HepG2 (cell line): Measurements from ENCODE around the gene SLC25A36. TPM values are rescaled to one million over a fixed set of nuclear protein-coding genes. Genes with fewer than 3 reads are reported as not detected.

Experiments used
- BCL6 ChIP-seq: IDR thresholded peaks from 2 replicates; pipeline ENCODE4 v1.6.1; 2016; ENCODE audit warnings: missing genetic modification reagents, missing compliant biosample characterization
- CEBPB ChIP-seq: IDR thresholded peaks from 2 replicates; pipeline ENCODE4 v1.6.1; 2011; ENCODE audit warnings: low read depth, low read length, improper control_type of control experiment, borderline replicate concordance
- FOSL2 ChIP-seq: sonication (generic); formaldehyde crosslinking; IDR thresholded peaks from 2 replicates; pipeline ENCODE4 v1.4.0; 2020; ENCODE audit warnings: missing genetic modification reagents
- HOXA5 ChIP-seq: sonication (generic); formaldehyde crosslinking; IDR thresholded peaks from 2 replicates; pipeline ENCODE4 v1.4.0; 2020; ENCODE audit warnings: missing genetic modification reagents
- NFYC ChIP-seq: IDR thresholded peaks from 2 replicates; pipeline ENCODE4 v1.6.1; 2016; ENCODE audit warnings: missing genetic modification reagents, missing compliant biosample characterization
- PHF20 ChIP-seq: sonication (generic); formaldehyde crosslinking; IDR thresholded peaks from 2 replicates; pipeline ENCODE4 v1.5.0; 2020; ENCODE audit warnings: mild to moderate bottlenecking, missing genetic modification reagents
- RFXANK ChIP-seq: IDR thresholded peaks from 2 replicates; pipeline ENCODE4 v1.6.1; 2016
- TBX2 ChIP-seq: sonication (generic); formaldehyde crosslinking; IDR thresholded peaks from 2 replicates; pipeline ENCODE4 v1.5.0; 2020; ENCODE audit warnings: missing genetic modification reagents, mild to moderate bottlenecking, borderline replicate concordance
- TGIF2 ChIP-seq: IDR thresholded peaks from 2 replicates; pipeline ENCODE4 v1.6.1; 2016; ENCODE audit warnings: control low read depth, missing compliant biosample characterization
- THYN1 ChIP-seq: sonication (generic); formaldehyde crosslinking; IDR thresholded peaks from 2 replicates; pipeline ENCODE4 v1.8.1; 2023; ENCODE audit warnings: low read depth, mild to moderate bottlenecking, moderate library complexity, missing genetic modification reagents, borderline replicate concordance
- TOE1 ChIP-seq: sonication (generic); formaldehyde crosslinking; IDR thresholded peaks from 2 replicates; pipeline ENCODE4 v1.4.0; 2020; ENCODE audit warnings: mild to moderate bottlenecking, missing genetic modification reagents
- WIZ ChIP-seq: sonication (generic); formaldehyde crosslinking; IDR thresholded peaks from 2 replicates; pipeline ENCODE4 v1.5.1; 2020; ENCODE audit warnings: mild to moderate bottlenecking, missing genetic modification reagents
- ZNF251 ChIP-seq: sonication (generic); formaldehyde crosslinking; IDR thresholded peaks from 2 replicates; pipeline ENCODE4 v1.9.0; 2021; ENCODE audit warnings: mild to moderate bottlenecking, missing genetic modification reagents
- ZNF484 ChIP-seq: sonication (generic); formaldehyde crosslinking; IDR thresholded peaks from 2 replicates; pipeline ENCODE4 v1.5.1; 2020; ENCODE audit warnings: mild to moderate bottlenecking, low read depth, missing genetic modification reagents, borderline replicate concordance
- ZNF878 ChIP-seq: sonication (generic); formaldehyde crosslinking; IDR thresholded peaks from 2 replicates; pipeline ENCODE4 v1.8.1; 2023; ENCODE audit warnings: mild to moderate bottlenecking, missing genetic modification reagents, moderate library complexity
- polyA plus RNA-seq, 8 experiments: library from polyadenylated mRNA; depleted of rRNA in 3 of 8; stranded (reverse) in 7 of 8; unstranded in 1 of 8; fragments of >200 nt; fragmentation: Illumina TruSeq in 4 of 8; extraction: Trizol in 4 of 8; gene quantifications; 2 replicates each; pipeline versions ENCODE4 v1.2.1 to v1.2.3, GENCODE V29; 2011 to 2016; ENCODE audit warnings: low read depth in 4 of 8, missing spikeins in 1 of 8, mixed read lengths in 1 of 8; ENCODE audit not compliant: insufficient read depth in 1 of 8
- total RNA-seq, 5 experiments: library from RNA; depleted of rRNA; stranded (reverse); fragments of >200 nt; fragmentation: Illumina TruSeq; extraction: Trizol; gene quantifications; 2 replicates each; pipeline ENCODE4 v1.2.3, GENCODE V29; 2016; ENCODE audit warnings: low read depth in 1 of 5
- TF ChIP-seq, protein P1 (sequence below): sonication (generic); formaldehyde crosslinking; IDR thresholded peaks from 2 replicates; pipeline ENCODE4 v1.5.1; 2020; ENCODE audit warnings: missing genetic modification reagents, mild to moderate bottlenecking, borderline replicate concordance
- TF ChIP-seq, protein P2 (sequence below): fragments of 450-650 bp; IDR thresholded peaks from 2 replicates; pipeline ENCODE4 v1.6.1; 2017
- TF ChIP-seq, protein P3 (sequence below): IDR thresholded peaks from 2 replicates; pipeline ENCODE4 v1.6.1; 2016; ENCODE audit warnings: mild to moderate bottlenecking, missing biosample characterization, missing genetic modification reagents
- TF ChIP-seq, protein P4 (sequence below): IDR thresholded peaks from 2 replicates; pipeline ENCODE4 v1.6.1; 2018; ENCODE audit warnings: missing genetic modification reagents, mild to moderate bottlenecking, missing compliant biosample characterization
- TF ChIP-seq, protein P5 (sequence below): sonication (generic); formaldehyde crosslinking; IDR thresholded peaks from 2 replicates; pipeline ENCODE4 v1.5.0; 2020; ENCODE audit warnings: missing genetic modification reagents
- TF ChIP-seq, protein P6 (sequence below): sonication (generic); formaldehyde crosslinking; IDR thresholded peaks from 2 replicates; pipeline ENCODE4 v1.8.0; 2022; ENCODE audit warnings: missing genetic modification reagents, mild to moderate bottlenecking, borderline replicate concordance
- TF ChIP-seq, protein P7 (sequence below): IDR thresholded peaks from 2 replicates; pipeline ENCODE4 v1.6.1; 2016; ENCODE audit warnings: missing compliant biosample characterization, missing genetic modification reagents, borderline replicate concordance

Gene SLC25A36
- total and polyA plus RNA-seq, 2 of the 13 experiments (the other 11 are each of a cell fraction or from before 2014, with no cell fraction given), result 30.6 to 85.6 TPM

DNA sequence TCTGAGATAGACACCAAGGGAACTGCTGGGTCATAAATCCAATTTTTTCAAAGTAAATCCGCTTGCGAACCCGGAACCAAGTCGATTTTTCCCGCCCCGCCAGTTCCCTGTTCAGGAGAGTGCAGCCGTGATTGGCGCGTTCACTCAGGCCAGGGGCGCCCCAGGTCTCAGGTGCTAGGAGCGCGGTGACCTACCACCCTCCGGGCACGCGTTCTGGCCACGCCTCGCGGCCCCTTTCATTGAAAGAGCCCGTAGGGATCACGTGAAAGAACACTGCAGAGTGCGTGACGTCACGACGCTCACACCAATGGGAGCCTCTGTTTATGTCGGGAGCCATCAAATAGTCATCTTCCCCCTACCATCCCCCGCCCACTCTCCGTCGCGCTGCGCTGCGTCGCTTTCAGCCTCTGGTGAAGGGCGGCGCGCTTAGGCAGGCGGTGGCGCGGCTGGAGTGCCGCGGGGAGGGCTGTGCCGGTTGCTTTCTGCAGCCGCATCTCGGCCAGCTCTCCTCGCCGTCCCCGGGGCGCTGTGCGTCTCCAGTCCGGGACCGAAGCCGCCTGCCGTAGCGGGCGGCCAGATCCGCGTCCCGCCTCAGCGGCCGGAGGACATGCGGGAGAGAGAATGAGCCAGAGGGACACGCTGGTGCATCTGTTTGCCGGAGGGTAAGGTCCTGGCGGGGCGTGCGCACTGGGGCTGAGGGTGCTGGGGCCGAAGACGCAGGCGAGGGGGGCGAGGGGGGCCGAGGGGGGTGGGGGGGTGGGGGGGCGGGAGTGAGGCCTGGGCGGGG, at the start of gene SLC25A36 (continued):
- TF ChIP-seq TBX2 (CRISPR knock-in tag), result peak; percentile 98
- no peak for TF ChIP-seq ZNF484
- TF ChIP-seq, protein P1, sequence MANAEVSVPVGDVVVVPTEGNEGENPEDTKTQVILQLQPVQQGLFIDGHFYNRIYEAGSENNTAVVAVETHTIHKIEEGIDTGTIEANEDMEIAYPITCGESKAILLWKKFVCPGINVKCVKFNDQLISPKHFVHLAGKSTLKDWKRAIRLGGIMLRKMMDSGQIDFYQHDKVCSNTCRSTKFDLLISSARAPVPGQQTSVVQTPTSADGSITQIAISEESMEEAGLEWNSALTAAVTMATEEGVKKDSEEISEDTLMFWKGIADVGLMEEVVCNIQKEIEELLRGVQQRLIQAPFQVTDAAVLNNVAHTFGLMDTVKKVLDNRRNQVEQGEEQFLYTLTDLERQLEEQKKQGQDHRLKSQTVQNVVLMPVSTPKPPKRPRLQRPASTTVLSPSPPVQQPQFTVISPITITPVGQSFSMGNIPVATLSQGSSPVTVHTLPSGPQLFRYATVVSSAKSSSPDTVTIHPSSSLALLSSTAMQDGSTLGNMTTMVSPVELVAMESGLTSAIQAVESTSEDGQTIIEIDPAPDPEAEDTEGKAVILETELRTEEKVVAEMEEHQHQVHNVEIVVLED (CRISPR knock-in tag), result peak; percentile 93
- TF ChIP-seq RFXANK (CRISPR knock-in tag), result peak; percentile 96
- TF ChIP-seq TGIF2 (CRISPR knock-in tag), result peak; percentile 74; the same call in 1 of the 2 replicates
- no peak for TF ChIP-seq WIZ (CRISPR knock-in tag)
- TF ChIP-seq, protein P2, sequence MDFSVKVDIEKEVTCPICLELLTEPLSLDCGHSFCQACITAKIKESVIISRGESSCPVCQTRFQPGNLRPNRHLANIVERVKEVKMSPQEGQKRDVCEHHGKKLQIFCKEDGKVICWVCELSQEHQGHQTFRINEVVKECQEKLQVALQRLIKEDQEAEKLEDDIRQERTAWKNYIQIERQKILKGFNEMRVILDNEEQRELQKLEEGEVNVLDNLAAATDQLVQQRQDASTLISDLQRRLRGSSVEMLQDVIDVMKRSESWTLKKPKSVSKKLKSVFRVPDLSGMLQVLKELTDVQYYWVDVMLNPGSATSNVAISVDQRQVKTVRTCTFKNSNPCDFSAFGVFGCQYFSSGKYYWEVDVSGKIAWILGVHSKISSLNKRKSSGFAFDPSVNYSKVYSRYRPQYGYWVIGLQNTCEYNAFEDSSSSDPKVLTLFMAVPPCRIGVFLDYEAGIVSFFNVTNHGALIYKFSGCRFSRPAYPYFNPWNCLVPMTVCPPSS, result no peak
- no peak for TF ChIP-seq CEBPB
- TF ChIP-seq, protein P3, sequence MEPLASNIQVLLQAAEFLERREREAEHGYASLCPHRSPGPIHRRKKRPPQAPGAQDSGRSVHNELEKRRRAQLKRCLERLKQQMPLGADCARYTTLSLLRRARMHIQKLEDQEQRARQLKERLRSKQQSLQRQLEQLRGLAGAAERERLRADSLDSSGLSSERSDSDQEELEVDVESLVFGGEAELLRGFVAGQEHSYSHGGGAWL (CRISPR knock-in tag), result peak; percentile 95
- TF ChIP-seq, protein P4, sequence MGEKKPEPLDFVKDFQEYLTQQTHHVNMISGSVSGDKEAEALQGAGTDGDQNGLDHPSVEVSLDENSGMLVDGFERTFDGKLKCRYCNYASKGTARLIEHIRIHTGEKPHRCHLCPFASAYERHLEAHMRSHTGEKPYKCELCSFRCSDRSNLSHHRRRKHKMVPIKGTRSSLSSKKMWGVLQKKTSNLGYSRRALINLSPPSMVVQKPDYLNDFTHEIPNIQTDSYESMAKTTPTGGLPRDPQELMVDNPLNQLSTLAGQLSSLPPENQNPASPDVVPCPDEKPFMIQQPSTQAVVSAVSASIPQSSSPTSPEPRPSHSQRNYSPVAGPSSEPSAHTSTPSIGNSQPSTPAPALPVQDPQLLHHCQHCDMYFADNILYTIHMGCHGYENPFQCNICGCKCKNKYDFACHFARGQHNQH (CRISPR knock-in tag), result peak; percentile 86
- no peak for TF ChIP-seq THYN1 (CRISPR knock-in tag)
- TF ChIP-seq, protein P5, sequence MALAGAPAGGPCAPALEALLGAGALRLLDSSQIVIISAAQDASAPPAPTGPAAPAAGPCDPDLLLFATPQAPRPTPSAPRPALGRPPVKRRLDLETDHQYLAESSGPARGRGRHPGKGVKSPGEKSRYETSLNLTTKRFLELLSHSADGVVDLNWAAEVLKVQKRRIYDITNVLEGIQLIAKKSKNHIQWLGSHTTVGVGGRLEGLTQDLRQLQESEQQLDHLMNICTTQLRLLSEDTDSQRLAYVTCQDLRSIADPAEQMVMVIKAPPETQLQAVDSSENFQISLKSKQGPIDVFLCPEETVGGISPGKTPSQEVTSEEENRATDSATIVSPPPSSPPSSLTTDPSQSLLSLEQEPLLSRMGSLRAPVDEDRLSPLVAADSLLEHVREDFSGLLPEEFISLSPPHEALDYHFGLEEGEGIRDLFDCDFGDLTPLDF (CRISPR knock-in tag), result peak; percentile 94
- TF ChIP-seq, protein P6, sequence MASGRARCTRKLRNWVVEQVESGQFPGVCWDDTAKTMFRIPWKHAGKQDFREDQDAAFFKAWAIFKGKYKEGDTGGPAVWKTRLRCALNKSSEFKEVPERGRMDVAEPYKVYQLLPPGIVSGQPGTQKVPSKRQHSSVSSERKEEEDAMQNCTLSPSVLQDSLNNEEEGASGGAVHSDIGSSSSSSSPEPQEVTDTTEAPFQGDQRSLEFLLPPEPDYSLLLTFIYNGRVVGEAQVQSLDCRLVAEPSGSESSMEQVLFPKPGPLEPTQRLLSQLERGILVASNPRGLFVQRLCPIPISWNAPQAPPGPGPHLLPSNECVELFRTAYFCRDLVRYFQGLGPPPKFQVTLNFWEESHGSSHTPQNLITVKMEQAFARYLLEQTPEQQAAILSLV, result peak; percentile 98; the same call in 1 of the 2 replicates
- peak; percentile 92 for TF ChIP-seq NFYC (CRISPR knock-in tag)
- 0 out of 2 replicates have a peak, but pooled peaks have one; percentile 77 for TF ChIP-seq TOE1 (CRISPR knock-in tag)
- no peak for TF ChIP-seq ZNF251 (CRISPR knock-in tag)
- peak; percentile 65 for TF ChIP-seq FOSL2
- TF ChIP-seq, protein P7, sequence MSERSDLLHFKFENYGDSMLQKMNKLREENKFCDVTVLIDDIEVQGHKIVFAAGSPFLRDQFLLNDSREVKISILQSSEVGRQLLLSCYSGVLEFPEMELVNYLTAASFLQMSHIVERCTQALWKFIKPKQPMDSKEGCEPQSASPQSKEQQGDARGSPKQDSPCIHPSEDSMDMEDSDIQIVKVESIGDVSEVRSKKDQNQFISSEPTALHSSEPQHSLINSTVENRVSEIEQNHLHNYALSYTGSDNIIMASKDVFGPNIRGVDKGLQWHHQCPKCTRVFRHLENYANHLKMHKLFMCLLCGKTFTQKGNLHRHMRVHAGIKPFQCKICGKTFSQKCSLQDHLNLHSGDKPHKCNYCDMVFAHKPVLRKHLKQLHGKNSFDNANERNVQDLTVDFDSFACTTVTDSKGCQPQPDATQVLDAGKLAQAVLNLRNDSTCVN (CRISPR knock-in tag), result peak; percentile 83; the same call in 1 of the 2 replicates
- TF ChIP-seq BCL6, result peak; percentile 81
- peak; percentile 97 for TF ChIP-seq ZNF878 (CRISPR knock-in tag)
- peak; percentile 78; the same call in 1 of the 2 replicates for TF ChIP-seq PHF20 (CRISPR knock-in tag)
- peak; percentile 71 for TF ChIP-seq HOXA5 (CRISPR knock-in tag)
